ENCODE measurements around the gene BTG2.

GRCh38 chr1:203287898-203288297 lies 17.4 kb upstream of the BTG2 start:
- no peak for TF ChIP-seq CTCF (IDR thresholded peaks at IDR 0.05 in 4 of 5, conservative IDR thresholded peaks at IDR 0.05 in 1 of 5)
- no peak for TF ChIP-seq POLR2A (IDR thresholded peaks at IDR 0.05)

Data from gastrocnemius medialis (tissue), 4 donors.